GM10847 (cell line): ENCODE measurements around the gene SCO2.

ENCODE experiments used
- POLR2A ChIP-seq: IDR thresholded peaks from 2 replicates; pipeline ENCODE4 v1.6.1; 2011; ENCODE audit not compliant: insufficient read length; ENCODE audit errors: extremely low read depth

The SCO2 gene

GRCh38 chr22:50545522-50546325, 20.3 kb upstream of the SCO2 start, which contains the start of gene KLHDC7B:
Gene KLHDC7B, plus strand, starts transcription at chr22:50545899. Its CDS starts 345 bp downstream, at chr22:50546244.
- no peak for TF ChIP-seq POLR2A

GRCh38 chr22:50544746-50545253, 19.4 kb upstream of the SCO2 start:
- TF ChIP-seq POLR2A, result no peak

- no peak for TF ChIP-seq POLR2A
These were observed 18.8 kb upstream of the SCO2 start for GRCh38 chr22:50544078-50544745.

- TF ChIP-seq POLR2A, result peak; percentile 38
These were observed 17.1 kb upstream of the SCO2 start for GRCh38 chr22:50542416-50542927.

DNA sequence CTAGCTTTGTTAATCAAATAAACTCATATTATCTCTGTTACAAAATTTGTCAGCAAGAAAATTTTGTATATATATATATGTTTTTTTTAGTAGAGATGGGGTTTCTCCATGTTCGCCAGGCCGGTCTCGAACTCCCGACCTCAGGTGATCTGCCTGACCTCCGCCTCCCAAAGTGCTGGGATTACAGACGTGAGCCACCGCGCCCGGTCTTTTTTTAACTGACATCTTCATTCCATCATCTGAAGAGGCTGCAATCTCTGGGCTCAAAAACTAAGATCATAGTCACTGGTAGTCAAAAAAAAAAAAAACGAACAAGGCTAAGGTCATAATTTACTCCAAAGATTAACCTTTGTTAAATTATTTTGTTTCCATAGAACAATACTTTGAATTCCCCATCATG, 15.0 kb upstream of the SCO2 start:
- TF ChIP-seq POLR2A, result no peak

DNA sequence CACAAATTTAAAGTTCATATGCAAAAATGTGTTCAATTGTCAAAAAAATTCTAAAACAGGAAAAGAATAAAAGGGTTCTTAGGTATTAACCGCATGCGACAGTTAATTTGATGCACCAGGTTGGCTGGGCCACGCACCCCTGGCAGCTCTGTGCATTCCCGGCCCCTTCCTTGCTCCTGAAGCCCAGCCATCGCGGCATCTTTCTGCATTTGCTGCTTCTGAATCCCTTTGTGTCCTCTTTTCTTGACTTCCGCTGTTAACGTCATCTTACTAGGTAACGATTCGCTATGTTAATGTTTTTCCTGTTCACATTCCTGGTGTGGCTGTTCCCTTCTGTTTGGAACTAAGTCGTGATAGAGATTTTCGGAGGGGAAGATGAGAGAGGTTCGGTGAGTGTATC, 12.4 kb upstream of the SCO2 start:
- no peak for TF ChIP-seq POLR2A

DNA sequence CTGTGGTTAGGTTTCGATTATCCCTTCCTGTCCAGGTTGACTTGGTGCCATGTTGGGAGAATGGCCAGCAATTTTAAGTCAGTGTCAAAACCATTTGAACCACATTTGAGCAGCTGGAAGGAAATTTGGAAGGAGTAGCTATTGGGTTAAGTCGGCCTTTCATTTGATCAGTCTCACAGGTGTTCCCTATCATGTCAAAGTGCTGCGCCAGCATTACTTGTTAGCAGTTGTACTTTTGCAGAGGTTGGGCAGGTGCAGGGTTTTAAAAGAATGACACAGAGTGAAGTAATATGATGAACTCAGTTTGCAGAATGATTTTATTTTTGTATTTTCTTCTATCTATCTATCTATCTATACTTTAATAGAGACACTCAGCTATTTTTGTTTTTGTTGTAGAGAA, 10.8 kb upstream of the SCO2 start:
- no peak for TF ChIP-seq POLR2A

- TF ChIP-seq POLR2A, result no peak
These were observed 9.7 kb upstream of the SCO2 start for GRCh38 chr22:50535113-50535512.

GRCh38 chr22:50532824-50533796, 7.7 kb upstream of the SCO2 start:
- no peak for TF ChIP-seq POLR2A

- peak; percentile 23 for TF ChIP-seq POLR2A
These were observed 6.7 kb upstream of the SCO2 start for GRCh38 chr22:50531962-50532674.

- TF ChIP-seq POLR2A, result peak; percentile 57
These were observed 6.2 kb upstream of the SCO2 start for GRCh38 chr22:50531546-50531961.

DNA sequence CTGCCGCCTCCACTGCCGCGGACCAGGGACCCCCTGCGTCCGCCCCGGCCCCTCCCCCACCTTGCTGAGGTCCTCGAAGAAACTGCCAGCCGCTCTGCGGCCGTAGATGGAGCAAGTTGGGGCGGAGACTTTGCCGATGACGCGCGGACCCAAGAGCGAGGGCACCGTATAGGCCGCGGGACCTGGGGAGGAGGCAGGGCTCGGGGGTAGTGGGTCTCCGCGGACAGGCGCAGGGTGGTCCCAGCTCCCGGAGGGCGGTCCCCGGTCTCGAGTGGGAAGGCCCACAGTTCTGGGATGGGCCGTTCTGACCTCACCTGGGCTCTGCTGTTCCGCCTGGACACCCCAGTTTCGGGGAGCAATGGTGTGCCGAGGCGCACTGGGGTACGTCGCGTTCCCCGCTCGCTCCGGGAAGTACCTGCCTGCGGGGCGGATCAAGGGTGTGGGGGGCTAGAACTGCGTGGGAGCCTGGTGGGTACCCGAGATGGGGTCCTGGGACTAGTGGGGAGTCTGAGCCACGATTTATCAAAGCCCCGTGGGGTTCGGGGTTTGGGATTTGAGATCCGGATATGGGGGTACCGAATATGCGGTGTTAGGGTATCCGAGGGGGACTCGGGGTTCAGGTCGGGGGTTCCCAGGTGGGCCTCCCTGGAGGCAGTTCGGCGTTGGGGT, 5.6 kb upstream of the SCO2 start:
- TF ChIP-seq POLR2A, result peak; percentile 87

DNA sequence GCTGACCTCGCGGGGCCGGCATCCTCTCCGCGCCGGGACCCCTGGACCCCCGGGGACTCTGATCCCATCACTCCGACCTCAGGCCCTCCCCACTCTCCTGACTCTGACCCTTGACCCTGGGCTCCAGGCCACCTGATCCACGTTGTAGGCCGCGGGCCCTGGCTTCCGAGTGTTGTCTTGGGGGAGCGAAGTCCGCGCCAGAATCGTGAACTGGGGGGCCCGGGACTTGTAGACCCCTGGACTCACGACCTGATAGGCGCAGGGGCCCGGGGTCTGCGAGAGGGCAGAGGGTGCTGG, 5.1 kb upstream of the SCO2 start:
- no peak for TF ChIP-seq POLR2A
